ENCODE results near the gene EYA3.

EYA3 gene, protein sequence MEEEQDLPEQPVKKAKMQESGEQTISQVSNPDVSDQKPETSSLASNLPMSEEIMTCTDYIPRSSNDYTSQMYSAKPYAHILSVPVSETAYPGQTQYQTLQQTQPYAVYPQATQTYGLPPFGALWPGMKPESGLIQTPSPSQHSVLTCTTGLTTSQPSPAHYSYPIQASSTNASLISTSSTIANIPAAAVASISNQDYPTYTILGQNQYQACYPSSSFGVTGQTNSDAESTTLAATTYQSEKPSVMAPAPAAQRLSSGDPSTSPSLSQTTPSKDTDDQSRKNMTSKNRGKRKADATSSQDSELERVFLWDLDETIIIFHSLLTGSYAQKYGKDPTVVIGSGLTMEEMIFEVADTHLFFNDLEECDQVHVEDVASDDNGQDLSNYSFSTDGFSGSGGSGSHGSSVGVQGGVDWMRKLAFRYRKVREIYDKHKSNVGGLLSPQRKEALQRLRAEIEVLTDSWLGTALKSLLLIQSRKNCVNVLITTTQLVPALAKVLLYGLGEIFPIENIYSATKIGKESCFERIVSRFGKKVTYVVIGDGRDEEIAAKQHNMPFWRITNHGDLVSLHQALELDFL

DNA sequence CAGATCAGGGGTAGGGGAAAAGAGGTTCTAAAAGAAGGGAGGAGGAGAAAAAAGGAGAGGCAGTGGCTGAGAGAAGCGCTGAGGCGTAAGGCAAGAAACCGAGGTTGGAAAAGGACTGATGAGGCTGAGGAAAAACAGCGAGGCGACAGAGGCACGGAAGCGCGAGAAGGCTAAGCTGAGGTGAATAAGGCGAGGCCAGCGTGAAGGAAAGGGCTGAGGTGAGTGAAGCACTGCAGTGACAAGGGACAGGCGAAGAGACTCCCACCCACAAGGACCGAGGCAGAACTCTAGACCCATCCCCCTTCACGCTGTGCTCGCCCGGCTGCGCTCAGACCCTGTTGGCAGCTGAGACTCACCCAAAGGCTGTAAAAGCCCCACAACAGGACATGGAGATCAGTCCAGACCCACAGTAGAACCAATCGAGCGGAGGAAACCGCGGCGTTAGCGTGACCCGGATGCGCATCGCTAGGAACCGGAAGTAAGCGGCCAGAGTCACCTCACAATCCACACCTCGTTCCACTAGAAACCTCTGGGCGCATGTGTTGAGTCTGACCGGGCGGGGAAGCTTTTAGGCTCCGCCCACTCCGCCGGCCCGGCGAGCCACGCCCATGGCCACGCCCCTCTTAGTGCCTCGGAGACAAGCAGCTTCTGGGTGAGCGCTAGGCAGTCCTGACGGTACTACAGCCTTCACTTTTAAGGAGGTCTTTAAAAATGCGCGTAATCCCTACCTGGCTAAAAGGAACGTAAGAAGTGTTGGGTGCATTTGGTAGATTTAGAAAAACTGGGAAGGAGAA lies at the start of gene EYA3:
Gene EYA3 (minus strand): TSS at position 443 of the 794 bp plus-strand sequence. CDS start 30,584 bp downstream, outside the sequence.
- DNase-seq = peak; percentile 96 to 98 (median 97)

DNA sequence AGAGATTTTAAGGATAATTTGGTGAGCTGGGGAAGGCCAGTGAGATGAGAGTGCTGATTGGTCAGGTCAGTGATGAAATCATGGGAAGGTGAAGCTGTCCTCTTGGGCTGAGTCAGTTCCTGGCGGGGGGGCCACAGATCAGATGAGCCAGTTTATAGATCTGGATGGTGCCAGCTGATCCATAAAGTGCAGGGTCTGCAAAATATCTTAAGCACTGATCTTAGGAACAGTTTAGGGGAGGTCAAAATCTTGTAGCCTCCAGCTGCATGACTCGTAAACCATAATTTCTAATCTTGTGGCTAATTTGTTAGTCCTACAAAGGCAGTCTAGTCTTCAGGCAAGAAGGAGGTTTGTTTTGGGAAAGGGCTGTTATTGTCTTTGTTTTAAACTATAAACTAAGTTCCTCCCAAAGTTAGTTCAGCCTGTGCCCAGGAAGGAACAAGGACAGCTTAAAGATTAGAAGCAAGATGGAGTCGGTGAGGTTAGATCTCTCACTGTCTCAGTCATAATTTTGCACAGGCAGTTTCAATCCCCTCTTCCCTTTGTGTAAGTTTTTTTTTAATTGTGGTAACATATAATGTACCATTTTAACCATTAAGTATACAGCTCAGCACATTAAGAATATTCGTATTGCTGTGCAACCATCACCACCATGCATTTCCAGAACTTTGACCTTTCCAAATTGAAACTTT lies 48.7 kb upstream of the EYA3 start:
- DNase-seq = no peak

DNA sequence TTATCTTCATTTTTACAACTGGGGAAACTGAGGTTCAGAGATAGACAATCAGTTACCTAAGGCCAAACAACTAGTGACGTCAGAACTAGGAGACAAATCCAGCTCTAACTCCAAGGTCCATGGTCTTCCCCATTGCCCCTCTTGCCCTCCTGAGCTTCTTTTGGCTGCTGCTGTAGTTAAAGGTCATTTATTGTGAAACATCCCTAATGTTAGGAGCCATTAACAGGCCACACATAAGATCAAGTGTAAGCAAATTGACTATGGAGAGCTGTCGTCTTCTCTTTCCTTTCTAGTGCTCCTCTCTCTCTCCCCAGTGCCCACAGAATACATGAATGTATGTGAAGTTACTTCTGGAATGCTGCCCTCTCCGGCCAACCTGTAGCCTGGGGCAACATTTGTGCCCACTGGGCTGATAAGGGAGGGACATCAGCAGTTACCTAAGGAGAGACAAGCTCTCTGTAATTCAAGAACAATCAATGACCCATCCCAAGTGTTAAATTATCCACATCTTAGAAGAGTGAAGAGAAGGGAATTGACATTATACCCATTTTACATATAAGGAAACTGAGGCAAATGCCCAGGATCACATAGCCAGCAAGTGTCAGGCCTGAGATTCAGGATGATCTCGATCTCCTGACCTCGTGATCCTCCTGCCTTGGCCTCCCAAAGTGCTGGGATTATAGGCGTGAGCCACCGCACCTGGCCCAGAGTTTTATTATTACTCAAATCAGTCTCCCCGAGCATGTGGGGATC lies 47.9 kb upstream of the EYA3 start:
- DNase-seq = no peak

DNA sequence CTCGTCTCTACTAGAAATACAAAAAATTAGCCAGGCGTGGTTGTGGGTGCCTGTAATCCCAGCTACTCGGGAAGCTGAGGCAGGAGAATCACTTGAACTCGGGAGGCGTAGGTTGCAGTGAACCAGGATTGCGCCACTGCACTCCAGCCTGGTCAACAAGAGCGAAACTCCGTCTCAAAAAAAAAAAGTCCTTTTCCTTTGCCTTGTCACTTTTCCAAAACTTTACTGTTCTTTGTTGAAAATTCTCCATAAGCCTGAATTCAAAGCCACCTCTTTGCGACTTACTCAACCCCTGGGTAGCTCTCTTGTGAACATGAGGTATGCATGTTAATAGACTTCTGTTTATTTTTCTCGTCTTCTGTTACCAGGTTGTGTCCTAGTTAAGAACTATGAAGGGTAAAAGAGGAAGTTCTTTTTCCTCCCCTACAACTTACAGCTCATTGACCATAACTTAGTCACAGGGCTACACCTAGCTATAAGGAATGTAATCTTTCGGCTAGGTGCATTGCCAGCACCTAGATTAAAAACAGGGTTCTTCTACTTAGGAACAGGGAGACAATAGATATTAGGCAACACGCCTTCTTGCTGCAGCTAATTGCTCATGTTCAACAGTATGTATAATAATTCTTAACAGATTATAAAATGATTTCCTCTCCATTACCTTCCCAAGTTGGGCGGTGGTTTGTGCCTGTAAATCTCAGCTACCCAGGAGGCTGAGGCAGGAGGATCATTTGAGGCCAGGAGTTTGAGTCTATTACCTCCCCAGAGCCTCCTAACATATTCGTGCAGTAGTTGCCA lies 47.2 kb upstream of the EYA3 start:
- DNase-seq = no peak

DNA sequence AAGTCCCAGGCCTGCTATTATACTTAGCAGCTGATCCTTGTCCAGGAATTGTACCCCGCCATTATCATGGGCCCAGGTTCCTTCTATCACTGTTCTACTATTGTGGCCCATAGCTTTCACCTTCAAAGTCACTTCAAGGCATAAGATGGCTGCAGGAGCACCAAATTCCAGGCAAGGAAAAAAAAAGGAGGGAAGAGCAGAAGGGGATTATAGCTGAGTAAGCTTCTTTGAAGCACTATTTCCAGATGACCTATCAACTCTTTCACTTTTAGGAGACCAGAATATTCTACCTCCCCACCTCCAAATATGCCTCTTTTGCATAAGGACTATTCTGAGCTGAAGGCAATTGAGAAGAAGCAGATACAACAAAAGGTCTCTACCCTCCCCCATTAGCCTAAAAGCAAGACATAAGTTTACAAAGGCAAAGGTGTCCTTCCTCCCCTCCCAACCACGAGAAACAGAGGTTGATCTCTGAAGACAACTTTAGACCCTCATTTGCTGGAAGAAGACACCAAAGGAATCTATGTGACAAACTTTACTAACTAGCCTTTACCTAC lies 46.3 kb upstream of the EYA3 start:
- DNase-seq = no peak

DNA sequence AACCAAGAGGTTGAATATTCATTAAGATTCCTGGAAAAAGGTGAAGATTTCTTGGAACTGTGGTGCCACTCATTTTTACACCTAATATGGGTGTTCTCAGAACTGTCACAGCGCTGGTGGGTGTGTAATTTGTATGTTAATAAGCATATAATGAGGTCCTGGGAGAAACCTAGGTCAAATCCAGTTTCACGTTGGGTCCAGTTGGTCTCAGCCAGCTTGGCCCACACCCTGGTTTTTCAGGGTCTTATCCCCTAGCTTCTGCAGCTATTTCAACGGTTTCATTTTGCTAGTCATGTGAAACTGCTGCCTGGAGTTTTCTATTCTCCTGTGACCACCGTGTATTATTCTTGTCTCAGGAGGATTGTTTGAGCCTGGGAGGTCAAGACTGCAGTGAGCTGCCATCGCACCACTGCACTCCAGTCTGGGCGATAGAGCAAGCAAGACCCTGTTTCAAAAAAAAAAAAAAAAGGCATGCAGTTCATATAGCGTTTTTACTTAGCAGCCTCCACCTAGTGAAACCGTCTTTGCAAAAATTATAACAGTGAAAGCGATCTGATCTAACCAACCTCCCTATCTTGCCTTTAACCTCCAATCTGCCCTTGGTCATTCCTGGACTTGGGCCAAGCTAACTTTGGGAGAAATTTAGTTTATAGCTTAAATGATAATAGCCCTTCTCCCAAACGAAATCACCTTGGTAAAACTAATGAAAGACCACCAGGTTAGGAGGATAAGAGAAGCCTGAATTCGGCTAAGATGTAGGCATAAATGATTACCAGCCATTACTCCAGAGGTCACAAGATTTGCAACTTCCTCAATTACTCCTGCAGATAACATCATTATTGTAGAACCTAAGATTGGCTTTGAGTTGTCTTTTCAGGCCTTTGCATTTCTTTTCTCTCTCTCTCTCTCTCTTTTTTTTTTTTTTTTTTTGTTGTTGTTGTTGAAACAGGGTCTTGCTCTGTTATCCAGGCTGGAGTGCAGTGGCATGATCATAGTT lies 44.1 kb upstream of the EYA3 start:
- no peak for DNase-seq

DNA sequence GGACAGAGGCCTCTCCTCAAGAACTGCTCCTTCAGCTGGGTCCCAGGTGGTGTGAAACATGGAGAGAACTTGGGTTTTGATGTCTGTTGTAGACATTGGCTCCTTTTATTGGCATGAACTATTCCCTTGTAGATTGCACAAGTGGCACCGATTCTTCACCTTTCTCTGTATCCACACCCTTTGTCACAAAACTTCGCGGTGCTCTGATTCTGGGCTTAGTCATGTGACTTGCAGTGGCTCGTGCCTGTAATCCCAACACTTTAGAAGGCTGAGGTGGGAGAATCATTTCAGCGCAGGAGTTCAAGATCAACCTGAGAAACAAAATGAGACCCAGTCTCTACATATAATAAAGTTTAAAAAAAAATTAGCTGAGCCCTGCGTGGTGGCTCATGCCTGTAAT lies 42.5 kb upstream of the EYA3 start:
- DNase-seq = no peak

DNA sequence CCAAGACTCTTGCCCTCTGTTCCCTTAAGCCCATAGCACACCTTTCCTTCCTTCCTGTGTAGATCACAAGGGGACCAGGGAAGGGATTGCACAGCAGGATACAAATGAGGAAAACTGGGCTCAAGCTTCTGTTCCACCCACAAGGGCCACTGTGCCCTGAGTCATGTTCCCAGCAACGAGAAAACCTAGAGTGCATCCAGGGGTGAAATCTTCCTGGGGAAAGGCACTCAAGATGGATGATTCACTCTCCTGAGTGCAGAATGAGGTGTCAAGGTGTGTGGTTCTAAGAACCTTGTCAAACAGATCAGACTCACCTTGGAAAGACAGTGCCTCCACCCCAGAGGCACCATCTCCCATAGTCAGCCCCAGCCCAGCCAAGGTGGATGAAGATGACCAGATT lies 40.7 kb upstream of the EYA3 start:
- no peak for DNase-seq

DNA sequence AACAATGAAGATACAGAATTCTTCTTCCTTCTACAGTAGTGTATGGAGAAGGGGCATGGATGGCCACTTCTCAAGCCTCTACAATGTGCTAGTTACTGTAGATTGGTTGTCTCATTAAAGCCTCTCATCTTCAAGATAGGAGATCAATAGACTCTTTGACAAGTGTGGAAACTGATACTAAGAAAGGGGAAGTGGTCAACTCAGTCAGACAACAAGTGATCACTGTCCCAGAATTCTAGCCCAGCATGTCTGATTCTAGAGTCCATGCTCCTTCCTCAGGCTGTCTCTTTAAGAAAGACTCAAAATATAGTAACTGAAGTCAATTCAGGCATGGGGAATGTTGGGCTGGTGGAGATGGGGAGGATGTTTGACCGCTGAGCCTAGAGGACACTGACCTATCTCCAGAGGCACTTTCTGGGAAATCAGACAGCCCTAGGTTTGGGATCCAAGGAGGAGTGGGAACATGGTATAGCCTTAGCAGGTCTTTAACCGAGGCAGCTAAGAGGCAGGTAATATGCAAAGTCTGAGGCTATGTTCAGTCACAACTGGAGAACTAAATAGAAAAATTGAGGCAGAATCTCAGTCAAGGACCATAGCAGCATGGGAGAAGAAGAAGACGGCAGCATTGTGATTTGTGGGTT lies 39.3 kb upstream of the EYA3 start:
- DNase-seq = no peak

DNA sequence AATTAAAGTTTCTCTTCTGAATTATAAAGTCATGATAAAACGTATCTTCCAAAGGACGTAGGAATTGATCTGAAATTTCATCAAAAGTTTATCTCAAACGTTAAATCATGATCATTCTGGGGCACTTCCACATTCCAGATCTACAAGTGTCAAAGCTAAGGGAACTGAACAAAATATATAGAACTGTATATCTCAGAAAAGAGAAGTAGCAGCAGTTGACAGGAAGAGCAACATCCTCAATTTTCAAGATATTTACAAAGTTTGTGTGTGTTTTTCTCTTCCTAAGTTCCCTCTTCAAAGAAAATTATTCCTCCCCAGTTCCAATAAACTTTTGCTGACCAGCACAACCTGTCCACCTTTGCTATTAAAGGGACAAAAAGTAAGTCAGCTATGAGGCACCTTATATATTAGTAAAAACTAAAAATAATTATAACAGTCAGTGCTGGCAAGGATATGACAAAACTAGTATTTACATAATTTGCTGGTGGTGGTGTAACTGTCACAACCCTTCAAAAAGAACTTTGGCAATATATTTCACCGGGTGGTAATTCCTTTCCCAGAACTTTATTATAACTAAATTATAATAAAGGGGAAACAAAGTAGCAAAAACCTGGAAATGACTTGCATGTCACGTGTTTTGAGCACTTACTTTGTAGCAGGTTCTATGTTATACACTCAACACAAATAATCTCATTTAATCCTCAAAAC lies 38.5 kb upstream of the EYA3 start:
- no peak for DNase-seq

DNA sequence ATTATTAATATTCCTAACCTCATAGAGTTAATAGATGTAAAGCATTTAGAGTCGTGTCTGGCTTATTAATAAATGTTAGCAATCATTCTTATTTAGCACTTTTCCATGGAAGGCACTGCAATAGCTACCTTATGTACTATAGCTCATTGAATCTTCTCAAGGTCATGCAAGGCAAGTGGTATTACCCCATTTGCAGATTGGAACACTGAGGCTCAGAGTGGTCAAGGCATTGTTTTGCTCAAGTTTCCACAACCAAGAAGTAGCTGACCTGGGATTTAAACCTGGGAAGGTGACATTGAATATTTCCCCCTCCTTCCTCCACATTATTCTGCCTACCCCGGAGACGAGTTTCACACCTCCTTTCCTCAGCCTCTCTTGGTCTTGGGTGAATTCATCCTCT lies 37.8 kb upstream of the EYA3 start:
- DNase-seq = no peak

DNA sequence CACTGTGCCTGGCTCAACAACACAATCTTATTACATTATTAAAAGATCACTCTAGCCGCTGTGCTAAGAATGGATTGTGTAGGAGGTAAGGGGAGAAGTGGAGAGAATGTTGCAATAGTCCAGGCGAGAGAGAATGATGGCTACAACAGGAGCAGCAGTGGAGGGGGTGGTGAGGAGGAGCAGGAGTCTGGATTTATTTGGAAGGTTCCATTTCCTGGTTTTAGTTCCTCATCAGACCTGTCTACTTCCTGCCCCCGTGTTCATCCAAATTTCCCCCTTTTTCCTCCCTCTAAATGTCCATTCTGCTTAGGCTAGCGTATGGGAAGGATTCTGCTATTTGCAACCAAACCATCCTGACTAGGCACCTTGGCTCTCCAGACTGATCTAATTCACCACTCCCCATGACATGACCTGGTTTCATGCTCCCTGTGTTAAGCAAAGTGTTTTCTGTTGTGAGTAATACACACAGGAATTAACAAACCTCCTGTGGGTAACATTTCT lies 35.1 kb upstream of the EYA3 start:
- DNase-seq = no peak

DNA sequence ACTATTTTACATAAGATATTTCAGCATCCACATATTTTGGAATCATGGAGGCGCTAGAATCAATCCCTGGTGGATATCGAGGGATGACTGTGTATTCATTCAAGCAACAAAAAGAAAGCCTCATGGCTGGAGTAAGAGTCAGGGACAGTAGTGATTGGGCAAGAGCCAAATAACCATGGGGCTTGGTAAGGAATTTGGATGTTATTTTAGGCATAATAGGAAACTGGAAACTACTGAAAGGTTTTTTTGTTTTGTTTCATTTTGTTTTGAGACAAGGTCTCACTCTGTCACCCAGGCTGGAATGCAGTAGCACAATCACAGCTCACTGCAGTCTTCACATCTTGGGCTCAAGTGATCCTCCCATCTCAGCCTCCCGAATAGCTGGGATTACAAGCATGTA lies 33.8 kb upstream of the EYA3 start:
- no peak for DNase-seq

DNA sequence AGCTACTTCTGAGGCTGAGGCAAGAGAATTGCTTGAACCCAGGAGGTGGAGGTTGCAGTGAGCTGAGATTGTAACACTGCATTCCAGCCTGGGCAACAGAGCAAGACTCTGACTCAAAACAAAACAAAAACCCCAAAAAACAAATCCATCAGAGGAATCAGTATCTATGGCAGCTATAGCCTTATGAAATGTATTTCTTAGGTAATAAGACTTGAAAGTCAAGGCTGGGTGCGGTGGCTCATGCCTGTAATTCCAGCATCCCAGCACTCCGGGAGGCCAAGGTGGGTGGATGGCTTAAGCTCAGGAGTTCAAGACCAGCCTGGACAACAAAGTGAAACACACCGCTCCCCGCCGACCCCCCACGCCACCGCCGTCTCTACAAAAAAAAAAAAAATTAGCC lies 31.1 kb upstream of the EYA3 start:
- no peak for DNase-seq

DNA sequence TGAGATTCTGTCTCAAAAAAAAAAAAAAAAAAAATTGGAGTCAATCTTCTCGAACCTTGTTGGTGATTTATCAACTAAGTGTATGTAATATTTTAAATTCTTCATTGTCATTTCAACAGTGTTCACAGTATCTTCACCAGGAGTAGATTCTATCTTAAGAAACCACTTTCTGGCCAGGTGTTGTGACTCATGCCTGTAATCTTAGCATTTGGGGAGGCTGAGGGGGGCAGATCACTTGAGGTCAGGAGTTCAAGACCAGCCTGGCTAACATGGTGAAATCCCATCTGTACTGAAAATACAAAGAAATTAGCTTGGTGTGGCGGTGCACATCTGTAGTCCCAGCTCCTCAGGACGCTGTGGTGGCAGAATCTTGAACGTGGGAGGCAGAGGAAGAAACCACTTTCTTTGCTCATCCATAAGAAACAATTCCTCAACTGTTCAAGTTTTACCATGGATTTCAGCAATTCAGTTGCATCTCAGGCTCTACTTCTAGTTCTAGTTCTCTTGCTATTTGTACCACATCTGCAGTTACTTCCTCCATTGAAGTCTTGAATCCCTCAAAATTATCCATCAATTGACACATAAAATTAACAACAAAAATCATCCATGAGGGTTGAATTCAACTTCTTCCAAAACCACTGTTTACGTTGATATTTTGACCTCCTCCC lies 30.4 kb upstream of the EYA3 start:
- DNase-seq = no peak

DNA sequence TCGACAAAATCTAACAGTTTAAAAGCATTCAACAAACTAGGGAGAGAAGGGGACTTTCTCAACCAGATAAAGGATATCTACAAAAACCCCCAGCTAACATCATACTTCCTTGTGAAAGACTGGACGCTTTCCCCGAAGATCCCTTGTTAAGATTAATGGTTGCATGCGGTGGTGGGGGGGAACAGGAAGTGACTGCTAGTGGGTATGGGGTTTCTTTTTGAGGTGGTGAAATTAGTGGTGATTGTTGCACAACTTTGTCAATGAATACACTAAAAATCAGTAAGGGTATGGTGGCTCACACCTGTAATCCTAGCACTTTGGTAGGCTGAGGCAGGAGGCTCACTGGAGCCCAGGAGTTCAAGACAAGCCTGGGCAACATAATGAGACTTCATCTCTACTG lies 26.9 kb upstream of the EYA3 start:
- DNase-seq = no peak

DNA sequence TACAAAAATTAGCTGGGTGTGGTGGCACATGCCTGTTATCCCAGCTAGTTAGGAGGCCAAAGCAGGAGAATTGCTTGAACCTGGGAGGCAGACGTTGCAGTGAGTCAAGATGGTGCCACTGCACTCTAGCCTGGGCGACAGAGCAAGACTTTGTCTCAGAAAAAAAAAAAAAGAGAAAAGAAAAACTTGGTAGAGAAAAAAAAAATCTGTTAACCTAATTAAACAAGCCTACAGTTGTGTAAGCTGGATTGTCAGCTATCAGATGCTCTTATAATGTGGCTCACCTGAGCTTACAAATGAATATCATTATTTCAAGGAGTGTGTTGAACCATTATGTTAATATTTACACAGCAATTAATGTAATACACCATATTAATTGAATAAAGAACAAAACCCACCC lies 26.4 kb upstream of the EYA3 start:
- DNase-seq = no peak

DNA sequence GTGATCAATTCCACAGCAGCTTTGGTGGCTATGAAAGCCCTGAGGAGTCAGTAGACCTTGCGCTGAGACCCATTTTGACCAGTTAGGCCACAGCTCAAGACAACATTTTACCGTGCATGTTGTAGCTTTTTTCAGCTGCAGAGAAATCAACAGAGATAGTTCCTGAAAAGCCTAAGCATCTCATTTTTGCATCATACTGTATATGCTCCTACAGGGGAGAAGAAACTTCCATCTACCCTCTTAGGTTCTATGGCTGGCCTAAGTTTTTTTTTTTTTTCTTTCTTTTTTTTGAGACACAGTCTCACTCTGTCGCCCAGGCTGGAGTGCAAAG lies 24.8 kb upstream of the EYA3 start:
- no peak for DNase-seq

Measured in activated naive CD4-positive, alpha-beta T cell (primary cell).